ENCODE data around the gene CSRNP3.
"Not testable (repeated sequence)": the region's sequence is repeated elsewhere in the genome, so short reads cannot be mapped to it uniquely, and the experiment has no call there.

The CSRNP3 gene

DNA sequence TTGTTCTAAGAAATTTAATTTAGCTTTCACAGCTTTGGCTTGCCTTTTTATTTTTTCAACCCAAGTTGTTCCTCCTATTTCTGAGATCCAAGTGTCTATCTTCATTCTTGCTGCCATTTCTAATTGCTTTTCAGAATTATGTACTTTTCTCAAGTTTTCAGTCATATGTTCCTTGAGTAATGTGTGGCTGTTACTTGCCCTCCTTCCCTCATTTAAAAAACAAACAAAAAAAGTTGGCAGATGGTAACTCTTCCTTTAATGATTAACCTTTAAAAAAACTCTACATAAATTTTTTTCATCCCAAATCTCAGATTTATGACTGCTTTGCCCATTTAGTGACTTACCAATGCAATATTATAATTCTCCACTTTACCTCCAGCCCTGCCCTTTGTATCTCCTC is 193.2 kb downstream of the CSRNP3 start:
- H3K27ac Mint-ChIP-seq: no peak overlapping the region
- no peak overlapping the region for H3K4me3 Mint-ChIP-seq
- H3K9me3 Mint-ChIP-seq: peaks cover 2% of the 10 kb centered on the region
- H3K4me1 Mint-ChIP-seq (ENCODE audit: low read depth): no peaks in the 10 kb centered on the region
- no peaks in the 10 kb centered on the region for H3K36me3 Mint-ChIP-seq (ENCODE audit: low read depth)
- DNase-seq: no peak
- peaks cover 5% of the 10 kb centered on the region for H3K27me3 Mint-ChIP-seq

DNA sequence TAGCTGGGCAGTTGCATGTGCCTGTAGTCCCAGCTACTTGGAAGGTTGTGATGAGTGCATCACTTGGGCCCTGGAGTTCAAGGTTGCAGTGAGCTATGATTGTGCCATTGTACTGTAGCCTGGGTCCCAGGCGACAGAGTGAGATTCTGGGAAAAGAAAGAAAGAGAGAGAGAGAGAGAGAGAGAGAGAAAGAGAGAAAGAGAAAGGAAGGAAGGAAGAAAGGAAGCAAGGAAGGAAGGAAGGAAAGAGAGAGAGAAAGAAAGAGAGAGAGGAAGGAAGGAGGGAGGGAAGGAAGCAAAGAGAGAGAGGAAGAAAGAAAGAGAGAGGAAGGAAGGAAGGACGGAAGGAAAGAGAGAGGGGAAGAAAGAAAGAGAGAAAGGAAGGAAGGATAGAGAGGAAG is 196.1 kb downstream of the CSRNP3 start:
- H3K4me3 Mint-ChIP-seq: no peak overlapping the region
- H3K27me3 Mint-ChIP-seq: no peaks in the 10 kb centered on the region
- H3K27ac Mint-ChIP-seq: no peak overlapping the region
- H3K36me3 Mint-ChIP-seq (ENCODE audit: low read depth): no peaks in the 10 kb centered on the region
- H3K9me3 Mint-ChIP-seq: peaks cover 2% of the 10 kb centered on the region
- no peak for DNase-seq
- no peaks in the 10 kb centered on the region for H3K4me1 Mint-ChIP-seq (ENCODE audit: low read depth)

DNA sequence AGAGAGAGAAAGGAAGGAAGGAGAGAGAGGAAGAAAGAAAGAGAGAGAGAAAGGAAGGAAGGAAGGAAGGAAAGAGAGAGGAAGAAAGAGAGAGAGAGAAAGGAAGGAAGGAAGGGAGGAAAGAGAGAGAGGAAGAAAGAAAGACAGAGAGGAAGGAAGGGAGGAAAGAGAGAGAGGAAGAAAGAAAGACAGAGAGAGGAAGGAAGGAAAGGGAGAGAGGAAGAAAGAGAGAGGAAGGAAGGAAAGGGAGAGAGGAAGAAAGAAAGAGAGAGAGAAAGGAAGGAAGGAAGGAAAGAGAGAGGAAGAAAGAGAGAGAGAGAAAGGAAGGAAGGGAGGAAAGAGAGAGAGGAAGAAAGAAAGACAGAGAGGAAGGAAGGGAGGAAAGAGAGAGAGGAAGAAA is 196.6 kb downstream of the CSRNP3 start:
- H3K36me3 Mint-ChIP-seq (ENCODE audit: low read depth); DNase-seq; H3K27ac Mint-ChIP-seq; H3K4me1 Mint-ChIP-seq (ENCODE audit: low read depth); H3K27me3 Mint-ChIP-seq; H3K4me3 Mint-ChIP-seq; H3K9me3 Mint-ChIP-seq: not testable (repeated sequence)

DNA sequence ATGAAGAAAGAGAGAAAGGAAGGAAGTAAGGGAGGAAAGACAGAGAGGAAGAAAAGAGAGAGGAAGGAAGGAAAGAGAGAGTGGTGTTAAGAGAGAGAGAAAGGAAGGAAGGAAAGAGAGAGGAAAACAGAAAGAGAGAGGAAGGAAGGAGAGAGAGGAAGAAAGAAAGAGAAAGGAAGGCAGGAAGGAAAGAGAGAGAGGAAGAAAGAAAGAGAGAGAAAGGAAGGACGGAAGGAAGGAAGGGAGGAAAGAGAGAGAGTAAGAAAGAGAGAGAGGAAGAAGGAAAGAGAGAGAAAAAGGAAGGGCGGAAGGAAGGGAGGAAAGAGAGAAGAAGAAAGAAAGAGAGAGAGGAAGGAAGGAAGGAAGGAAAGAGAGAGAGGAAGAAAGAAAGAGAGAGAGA is 197.1 kb downstream of the CSRNP3 start:
- no peaks in the 10 kb centered on the region for H3K27me3 Mint-ChIP-seq
- no peaks in the 10 kb centered on the region for H3K36me3 Mint-ChIP-seq (ENCODE audit: low read depth)
- H3K27ac Mint-ChIP-seq: no peak overlapping the region
- DNase-seq: no peak
- H3K9me3 Mint-ChIP-seq: peaks cover 2% of the 10 kb centered on the region
- no peaks in the 10 kb centered on the region for H3K4me1 Mint-ChIP-seq (ENCODE audit: low read depth)
- no peak overlapping the region for H3K4me3 Mint-ChIP-seq

DNA sequence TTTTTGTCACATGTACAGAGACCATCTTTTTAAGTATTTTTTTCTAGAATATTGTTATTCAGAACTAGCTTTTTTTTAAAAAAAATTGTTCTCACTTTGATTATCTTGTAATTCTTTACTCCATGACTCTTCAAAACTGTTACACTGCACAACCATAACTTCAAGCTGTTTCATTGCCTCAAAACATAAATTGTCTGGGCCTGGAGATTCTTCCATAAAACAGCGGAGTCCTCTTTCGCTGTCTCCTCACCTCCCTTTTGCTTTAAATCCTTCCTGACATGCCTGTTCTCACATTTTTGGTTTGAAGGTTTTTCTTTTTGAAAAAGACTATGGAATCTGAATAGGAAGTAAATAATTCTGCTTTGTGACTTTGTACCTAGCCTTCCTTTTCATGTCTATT is 197.9 kb downstream of the CSRNP3 start:
- H3K27ac Mint-ChIP-seq: no peak overlapping the region
- peaks cover 2% of the 10 kb centered on the region for H3K9me3 Mint-ChIP-seq
- H3K4me1 Mint-ChIP-seq (ENCODE audit: low read depth): no peaks in the 10 kb centered on the region
- no peaks in the 10 kb centered on the region for H3K27me3 Mint-ChIP-seq
- no peaks in the 10 kb centered on the region for H3K36me3 Mint-ChIP-seq (ENCODE audit: low read depth)
- H3K4me3 Mint-ChIP-seq: no peak overlapping the region
- no peak for DNase-seq

DNA sequence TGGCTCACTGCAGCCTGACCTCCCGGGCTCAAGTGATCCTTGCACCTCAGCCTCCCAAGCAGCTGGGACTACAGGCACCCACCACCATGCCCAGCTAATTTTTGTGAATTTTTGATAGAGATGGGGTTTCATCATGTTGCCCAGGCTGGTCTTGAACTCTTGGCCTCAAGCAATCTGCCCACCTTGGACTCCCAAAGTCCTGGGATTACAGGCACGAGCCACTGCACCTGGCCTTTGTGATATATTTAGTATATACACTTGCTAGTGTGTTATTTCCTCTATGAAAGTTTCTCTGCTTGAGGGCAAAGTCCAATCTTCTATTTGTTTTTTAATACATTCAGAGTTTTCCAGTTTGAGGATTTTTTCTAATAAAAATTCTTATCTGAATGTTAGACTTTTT is 205.3 kb downstream of the CSRNP3 start:
- Mint-ChIP-seq H3K9me3 (no peaks in the 10 kb centered on the region), H3K27me3 (peaks cover 4% of the 10 kb centered on the region), H3K27ac (no peak overlapping the region), H3K36me3 (ENCODE audit: low read depth) (no peaks in the 10 kb centered on the region), H3K4me3 (no peak overlapping the region), H3K4me1 (ENCODE audit: low read depth) (no peaks in the 10 kb centered on the region)
- DNase-seq: no peak

DNA sequence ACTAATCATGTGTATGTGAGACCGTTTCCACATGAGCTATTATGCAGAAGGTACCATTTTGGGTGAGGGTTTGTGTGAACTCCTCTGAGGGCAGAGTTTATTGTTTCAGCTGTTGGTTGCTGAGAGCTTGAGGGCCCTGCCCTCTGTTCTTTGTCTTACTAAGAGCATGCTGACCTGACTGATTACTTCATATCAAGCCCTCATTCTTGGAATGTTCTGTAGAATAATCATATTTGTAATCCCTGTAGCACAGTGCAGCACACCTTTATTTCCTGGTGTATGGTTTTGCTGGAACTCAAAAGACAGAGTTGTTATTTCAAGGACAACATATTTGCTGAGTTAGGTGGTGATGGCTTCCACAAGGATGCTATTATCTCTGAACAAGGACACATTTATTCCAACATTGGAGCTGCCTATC is 206.1 kb downstream of the CSRNP3 start:
- no peaks in the 10 kb centered on the region for H3K36me3 Mint-ChIP-seq (ENCODE audit: low read depth)
- H3K9me3 Mint-ChIP-seq: no peaks in the 10 kb centered on the region
- no peak overlapping the region for H3K4me3 Mint-ChIP-seq
- H3K27me3 Mint-ChIP-seq: peaks cover 4% of the 10 kb centered on the region
- no peak overlapping the region for H3K27ac Mint-ChIP-seq
- no peaks in the 10 kb centered on the region for H3K4me1 Mint-ChIP-seq (ENCODE audit: low read depth)
- no peak for DNase-seq

DNA sequence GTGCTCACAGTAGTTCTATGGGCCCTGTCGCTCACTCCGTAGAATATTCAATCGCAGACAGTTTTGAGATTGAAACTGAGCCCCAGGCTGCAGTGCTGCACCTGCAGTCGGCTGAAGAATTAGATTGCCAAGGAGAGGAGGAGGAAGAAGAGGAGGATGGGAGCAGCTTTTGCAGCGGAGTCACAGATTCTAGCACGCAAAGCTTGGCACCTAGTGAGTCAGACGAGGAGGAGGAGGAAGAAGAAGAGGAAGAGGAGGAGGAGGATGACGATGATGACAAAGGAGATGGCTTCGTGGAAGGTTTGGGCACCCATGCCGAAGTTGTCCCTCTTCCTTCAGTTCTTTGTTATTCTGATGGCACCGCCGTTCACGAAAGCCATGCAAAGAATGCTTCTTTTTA is 209.4 kb downstream of the CSRNP3 start:
- Mint-ChIP-seq H3K27me3 (peaks cover 4% of the 10 kb centered on the region), H3K36me3 (ENCODE audit: low read depth) (no peaks in the 10 kb centered on the region), H3K27ac (no peak overlapping the region), H3K4me1 (ENCODE audit: low read depth) (no peaks in the 10 kb centered on the region), H3K9me3 (no peaks in the 10 kb centered on the region), H3K4me3 (no peak overlapping the region)
- no peak for DNase-seq

DNA sequence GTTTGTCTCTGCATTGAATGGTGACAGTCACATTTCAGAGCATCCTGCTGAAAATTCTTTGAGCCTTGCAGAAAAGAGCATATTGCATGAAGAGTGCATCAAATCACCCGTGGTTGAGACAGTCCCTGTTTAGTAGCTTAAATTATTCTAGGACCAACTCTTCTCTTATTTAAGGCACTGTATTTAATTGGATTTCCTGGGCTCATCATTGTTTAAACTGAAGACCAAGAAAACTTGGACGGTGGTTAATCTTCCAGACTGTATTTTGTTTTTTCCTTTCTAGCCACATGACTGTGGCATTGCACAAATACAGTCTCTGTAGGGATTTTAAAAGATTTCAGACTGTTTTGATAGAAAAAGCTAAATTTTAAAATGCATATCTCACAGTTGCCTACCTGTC is 210.1 kb downstream of the CSRNP3 start:
- Mint-ChIP-seq H3K27ac (no peak overlapping the region), H3K4me1 (ENCODE audit: low read depth) (no peaks in the 10 kb centered on the region), H3K36me3 (ENCODE audit: low read depth) (no peaks in the 10 kb centered on the region), H3K9me3 (no peaks in the 10 kb centered on the region), H3K27me3 (no peaks in the 10 kb centered on the region), H3K4me3 (no peak overlapping the region)
- no peak for DNase-seq

DNA sequence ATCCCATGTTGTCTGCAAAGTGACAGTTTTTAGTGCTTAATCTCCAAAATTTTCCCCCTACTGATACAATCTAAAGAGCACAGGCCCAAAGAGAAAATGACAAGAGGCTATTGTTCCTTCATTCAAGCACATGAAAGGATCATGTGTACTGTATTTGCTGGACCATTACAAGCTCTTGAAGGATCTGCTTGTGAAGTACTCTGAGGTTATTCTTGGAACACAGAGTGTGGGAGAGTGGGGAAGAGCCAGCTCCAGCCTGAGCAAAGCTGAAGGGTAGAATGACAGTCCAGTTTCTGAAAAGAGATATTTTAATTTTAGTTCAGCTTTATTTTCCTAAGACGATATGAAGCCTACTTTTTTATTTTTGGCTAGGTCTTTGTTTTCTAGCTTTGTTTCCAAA is 212.3 kb downstream of the CSRNP3 start:
- no peaks in the 10 kb centered on the region for H3K4me1 Mint-ChIP-seq (ENCODE audit: low read depth)
- H3K9me3 Mint-ChIP-seq: no peaks in the 10 kb centered on the region
- H3K36me3 Mint-ChIP-seq (ENCODE audit: low read depth): no peaks in the 10 kb centered on the region
- H3K4me3 Mint-ChIP-seq: no peak overlapping the region
- H3K27me3 Mint-ChIP-seq: peaks cover 4% of the 10 kb centered on the region
- no peak overlapping the region for H3K27ac Mint-ChIP-seq
- DNase-seq: no peak

DNA sequence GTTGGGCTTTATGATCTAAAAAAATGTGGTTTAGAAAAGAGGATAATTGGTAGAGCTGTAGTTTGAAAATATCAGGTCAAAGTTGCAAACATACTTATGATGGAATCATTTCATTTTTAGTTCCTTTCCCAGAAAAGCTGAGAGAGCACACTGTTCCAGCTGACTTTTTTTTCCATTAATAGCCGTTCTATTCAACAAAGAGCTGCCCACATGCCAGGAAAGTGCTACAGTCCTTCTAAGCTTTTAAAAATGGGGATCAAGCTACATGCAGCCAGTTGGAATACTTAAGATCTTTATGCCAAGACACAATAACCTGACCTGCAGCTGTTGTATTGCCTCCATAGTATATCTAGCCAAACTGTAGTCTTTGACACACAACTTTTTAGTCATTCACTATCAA is 213.0 kb downstream of the CSRNP3 start:
- Mint-ChIP-seq H3K27me3 (peaks cover 10% of the 10 kb centered on the region), H3K27ac (no peak overlapping the region), H3K36me3 (ENCODE audit: low read depth) (no peaks in the 10 kb centered on the region), H3K4me1 (ENCODE audit: low read depth) (no peaks in the 10 kb centered on the region), H3K4me3 (no peak overlapping the region), H3K9me3 (no peaks in the 10 kb centered on the region)
- DNase-seq: no peak

DNA sequence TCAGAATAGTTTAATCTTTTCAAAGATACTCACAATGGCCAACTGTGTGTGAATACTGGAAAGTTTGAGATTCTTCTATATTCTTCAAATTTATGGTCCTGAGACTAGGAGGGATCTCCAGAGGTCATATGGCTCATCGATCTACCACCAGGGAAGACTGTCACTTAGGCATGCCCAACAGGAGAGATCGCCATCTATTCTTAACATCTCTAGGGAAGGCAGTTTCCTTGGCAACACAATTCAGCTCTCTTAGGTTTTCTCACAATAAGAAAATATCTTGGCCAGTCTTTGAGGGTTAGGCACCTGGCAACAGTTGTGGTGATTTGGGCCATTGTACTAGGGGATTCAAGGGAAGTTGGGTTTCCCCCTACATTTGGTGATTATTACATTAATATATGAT is 217.3 kb downstream of the CSRNP3 start:
- H3K4me1 Mint-ChIP-seq (ENCODE audit: low read depth): no peaks in the 10 kb centered on the region
- DNase-seq: no peak
- H3K27me3 Mint-ChIP-seq: peaks cover 16% of the 10 kb centered on the region
- no peaks in the 10 kb centered on the region for H3K36me3 Mint-ChIP-seq (ENCODE audit: low read depth)
- H3K9me3 Mint-ChIP-seq: no peaks in the 10 kb centered on the region
- H3K4me3 Mint-ChIP-seq: no peak overlapping the region
- H3K27ac Mint-ChIP-seq: no peak overlapping the region

DNA sequence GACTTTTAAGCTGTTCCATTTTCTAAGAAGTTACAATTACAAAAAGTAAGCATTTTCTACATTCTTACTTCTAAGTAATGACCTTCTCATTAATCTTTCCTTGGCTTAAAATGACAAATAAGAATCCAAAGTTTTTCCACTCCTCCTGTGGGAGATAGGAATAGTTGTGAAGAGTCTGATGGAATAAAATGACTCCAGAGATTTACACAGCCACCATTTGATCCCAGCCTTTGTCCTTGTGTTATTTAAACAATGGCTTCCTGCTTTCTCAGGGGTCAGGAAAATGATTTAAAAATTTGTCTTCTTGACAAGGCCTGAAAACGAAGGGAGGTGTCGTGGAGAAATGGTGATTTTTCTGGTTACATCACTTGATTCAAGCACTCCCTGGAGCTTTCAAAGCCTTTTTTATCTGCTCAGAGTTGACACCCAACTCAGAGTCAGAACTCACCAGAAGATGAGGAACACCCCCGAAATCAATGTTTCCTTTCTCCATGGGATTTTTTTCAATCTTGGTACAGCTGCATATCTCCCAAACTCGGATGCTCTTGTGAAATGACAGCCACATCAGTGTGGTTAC is 218.0 kb downstream of the CSRNP3 start:
- Mint-ChIP-seq H3K27me3 (peaks cover 16% of the 10 kb centered on the region), H3K4me1 (ENCODE audit: low read depth) (no peaks in the 10 kb centered on the region), H3K9me3 (no peaks in the 10 kb centered on the region), H3K4me3 (no peak overlapping the region), H3K36me3 (ENCODE audit: low read depth) (no peaks in the 10 kb centered on the region), H3K27ac (no peak overlapping the region)
- DNase-seq: no peak

DNA sequence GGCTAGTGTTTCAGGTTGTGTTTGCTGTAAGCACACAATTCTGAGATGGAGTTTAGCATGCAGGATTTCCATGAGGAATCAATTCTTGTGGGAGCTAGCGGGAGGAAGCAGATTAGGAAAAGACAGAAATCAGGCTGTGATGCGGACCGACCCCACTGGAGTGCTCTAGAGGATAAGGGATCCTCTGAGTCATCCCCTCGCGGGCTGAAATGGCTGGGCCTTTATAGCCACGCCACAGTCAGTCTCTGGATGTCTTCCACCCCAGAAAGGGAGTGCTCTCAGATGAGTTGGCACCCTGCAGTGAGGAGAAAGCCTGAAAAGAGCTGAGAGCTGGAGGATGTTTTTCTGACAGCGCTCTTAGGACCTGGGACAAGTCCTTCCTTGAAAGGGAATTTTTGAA is 222.1 kb downstream of the CSRNP3 start:
- Mint-ChIP-seq H3K27me3 (peaks cover 18% of the 10 kb centered on the region), H3K27ac (no peak overlapping the region), H3K9me3 (no peaks in the 10 kb centered on the region), H3K4me3 (no peak overlapping the region), H3K4me1 (ENCODE audit: low read depth) (no peaks in the 10 kb centered on the region), H3K36me3 (ENCODE audit: low read depth) (no peaks in the 10 kb centered on the region)
- no peak for DNase-seq

DNA sequence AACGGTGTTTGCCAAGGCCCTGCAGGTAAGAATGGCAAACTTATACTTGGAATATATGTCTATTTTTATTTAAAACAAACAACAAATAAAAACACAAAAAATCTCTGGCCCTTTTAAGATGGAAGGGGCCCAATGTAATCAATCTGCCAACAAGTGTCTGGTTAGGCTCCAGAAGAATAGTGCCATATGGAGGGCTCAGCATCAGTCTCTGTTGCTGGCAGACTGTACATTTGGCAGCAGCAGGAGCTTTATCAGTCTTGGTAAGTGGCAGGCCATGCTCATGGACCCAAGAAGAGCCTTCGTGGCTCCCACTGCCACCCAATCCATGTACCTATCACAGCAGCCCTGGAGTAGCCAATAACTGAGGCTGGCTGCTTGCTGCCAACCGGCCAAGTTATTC is 223.4 kb downstream of the CSRNP3 start:
- Mint-ChIP-seq H3K36me3 (ENCODE audit: low read depth) (no peaks in the 10 kb centered on the region), H3K9me3 (no peaks in the 10 kb centered on the region), H3K27me3 (peaks cover 13% of the 10 kb centered on the region), H3K4me1 (ENCODE audit: low read depth) (no peaks in the 10 kb centered on the region), H3K27ac (no peak overlapping the region), H3K4me3 (no peak overlapping the region)
- DNase-seq: no peak

DNA sequence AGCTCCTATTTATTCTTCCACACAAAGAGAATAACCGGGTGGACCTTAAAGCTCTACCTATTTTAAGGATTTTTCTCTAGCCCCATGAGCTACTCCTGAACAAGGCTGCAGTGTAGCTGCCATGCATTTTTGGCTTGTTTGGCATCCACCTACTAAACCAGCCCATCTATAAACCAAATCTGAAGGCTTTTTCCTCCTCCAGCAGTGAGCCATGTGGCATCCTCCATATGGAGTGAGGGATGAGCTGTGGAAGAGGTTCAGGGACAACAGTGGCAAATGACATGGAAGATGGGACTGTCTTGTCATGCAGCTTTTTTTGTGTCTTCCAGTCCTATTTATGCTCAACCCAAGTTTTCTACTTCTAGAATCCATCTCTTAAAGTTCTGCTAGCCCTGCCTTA is 224.3 kb downstream of the CSRNP3 start:
- H3K4me3 Mint-ChIP-seq: no peak overlapping the region
- H3K9me3 Mint-ChIP-seq: no peaks in the 10 kb centered on the region
- H3K4me1 Mint-ChIP-seq (ENCODE audit: low read depth): no peaks in the 10 kb centered on the region
- no peak overlapping the region for H3K27ac Mint-ChIP-seq
- peaks cover 12% of the 10 kb centered on the region for H3K27me3 Mint-ChIP-seq
- no peaks in the 10 kb centered on the region for H3K36me3 Mint-ChIP-seq (ENCODE audit: low read depth)
- no peak for DNase-seq
